ENCODE data around the gene SKP2. TPM values are rescaled to one million over a fixed set of nuclear protein-coding genes. Genes with fewer than 3 reads are reported as not detected.

SKP2 gene
- polyA plus RNA-seq, 1 donor from 2014 or later, result 26.0 TPM

- TF ChIP-seq POLR2AphosphoS5 (IDR thresholded peaks at IDR 0.05), result no peak
- no peak for TF ChIP-seq EZH2 (IDR thresholded peaks at IDR 0.05; ENCODE audit: borderline replicate concordance, insufficient read depth, low read length, poor library complexity, severe bottlenecking)
- no peak for TF ChIP-seq MXI1 (conservative IDR thresholded peaks at IDR 0.05; ENCODE audit: poor library complexity, severe bottlenecking)
- TF ChIP-seq CTCF (IDR thresholded peaks at IDR 0.05; ENCODE audit: poor library complexity, severe bottlenecking), result no peak
- no peak for TF ChIP-seq RAD21 (conservative IDR thresholded peaks at IDR 0.05)
- TF ChIP-seq TAF1 (IDR thresholded peaks at IDR 0.05; ENCODE audit: low read depth), result no peak
- no peak for TF ChIP-seq REST (IDR thresholded peaks at IDR 0.05; ENCODE audit: borderline replicate concordance)
- TF ChIP-seq EP300 (conservative IDR thresholded peaks at IDR 0.05; ENCODE audit: poor library complexity, severe bottlenecking), result no peak
- H3K27ac ChIP-seq (ENCODE audit: low read length), result no peak overlapping the region
- H4K20me1 ChIP-seq (ENCODE audit: insufficient read depth), result no peaks in the 10 kb centered on the region
- H3K79me2 ChIP-seq (replicated peaks; ENCODE audit: insufficient read depth, low read length), result no peaks in the 10 kb centered on the region
- H2AFZ ChIP-seq (ENCODE audit: low read depth, low read length), result no peak overlapping the region
- H3K4me2 ChIP-seq (ENCODE audit: low read length), result no peak overlapping the region
- no peaks in the 10 kb centered on the region for H3K9me2 ChIP-seq (ENCODE audit: insufficient read depth, low read length)
- no peaks in the 10 kb centered on the region for H3K9me3 ChIP-seq (ENCODE audit: low read length)
- no peaks in the 10 kb centered on the region for H3F3A ChIP-seq (ENCODE audit: insufficient read depth, low read length, poor library complexity, severe bottlenecking)
- no peak overlapping the region for H3K4me3 ChIP-seq (ENCODE audit: low read length)
- no peak overlapping the region for H3K9ac ChIP-seq (ENCODE audit: low read length)
- no peaks in the 10 kb centered on the region for H3K27me3 ChIP-seq (ENCODE audit: insufficient read depth, low read depth, low read length)
- H3K36me3 ChIP-seq (ENCODE audit: insufficient read depth, low read length), result peaks cover 20% of the 10 kb centered on the region
Observed at GRCh38 chr5:36138900-36139683, 12.8 kb upstream of the SKP2 start.

- H3K79me2 ChIP-seq (replicated peaks; ENCODE audit: insufficient read depth, low read length), result peaks cover 17% of the 10 kb centered on the region
- no peaks in the 10 kb centered on the region for H3K9me2 ChIP-seq (ENCODE audit: insufficient read depth, low read length)
- H3K4me2 ChIP-seq (ENCODE audit: low read length), result no peak overlapping the region
- H3K9ac ChIP-seq (ENCODE audit: low read length), result no peak overlapping the region
- H3K36me3 ChIP-seq (ENCODE audit: insufficient read depth, low read length), result no peaks in the 10 kb centered on the region
- no peaks in the 10 kb centered on the region for H3K27me3 ChIP-seq (ENCODE audit: insufficient read depth, low read depth, low read length)
- H4K20me1 ChIP-seq (ENCODE audit: insufficient read depth), result no peaks in the 10 kb centered on the region
- no peak for TF ChIP-seq REST (IDR thresholded peaks at IDR 0.05; ENCODE audit: borderline replicate concordance)
- no peak for TF ChIP-seq POLR2AphosphoS5 (IDR thresholded peaks at IDR 0.05)
- TF ChIP-seq CTCF (IDR thresholded peaks at IDR 0.05; ENCODE audit: poor library complexity, severe bottlenecking), result no peak
- no peak for TF ChIP-seq MXI1 (conservative IDR thresholded peaks at IDR 0.05; ENCODE audit: poor library complexity, severe bottlenecking)
- TF ChIP-seq RAD21 (conservative IDR thresholded peaks at IDR 0.05), result no peak
- no peak for TF ChIP-seq EZH2 (IDR thresholded peaks at IDR 0.05; ENCODE audit: borderline replicate concordance, insufficient read depth, low read length, poor library complexity, severe bottlenecking)
- no peak for TF ChIP-seq SMC3 (conservative IDR thresholded peaks at IDR 0.05; ENCODE audit: poor library complexity)
- TF ChIP-seq EP300 (conservative IDR thresholded peaks at IDR 0.05; ENCODE audit: poor library complexity, severe bottlenecking), result no peak
- no peak for TF ChIP-seq TAF1 (IDR thresholded peaks at IDR 0.05; ENCODE audit: low read depth)
- no peaks in the 10 kb centered on the region for H3F3A ChIP-seq (ENCODE audit: insufficient read depth, low read length, poor library complexity, severe bottlenecking)
- H3K4me3 ChIP-seq (ENCODE audit: low read length), result no peak overlapping the region
- H2AFZ ChIP-seq (ENCODE audit: low read depth, low read length), result no peak overlapping the region
- H3K27ac ChIP-seq (ENCODE audit: low read length), result no peak overlapping the region
- H3K9me3 ChIP-seq (ENCODE audit: low read length), result no peaks in the 10 kb centered on the region
Observed at GRCh38 chr5:36145311-36145710, 6.6 kb upstream of the SKP2 start.

All from neural cell (in vitro differentiated cells).